Stomach (tissue), 9 donors: ENCODE measurements around the gene MAP3K20. TPM values are rescaled to one million over a fixed set of nuclear protein-coding genes. Genes with fewer than 3 reads are reported as not detected.
"Not testable (repeated sequence)": the region's sequence is repeated elsewhere in the genome, so short reads cannot be mapped to it uniquely, and the experiment has no call there.

ENCODE experiments used
- DNase-seq, 2 donors: peaks; one replicate each; pipeline versions ENCODE4 v3.0.0 to v3.0.0-alpha.2; 2013 to 2019
- H3K27ac ChIP-seq, 5 donors: fragments of 200-600 bp in 4 of 5; sonication (generic) in 4 of 5; one replicate each; pipeline ENCODE4 v1.5.1; 2013 to 2019; ENCODE audit warnings: mild to moderate bottlenecking in 1 of 5, moderate library complexity in 1 of 5
- H3K27me3 ChIP-seq, 3 donors: fragments of 200-600 bp; sonication (generic); one replicate each; pipeline ENCODE4 v1.5.1; 2017 to 2019; ENCODE audit warnings: mixed run types in 1 of 3
- H3K36me3 ChIP-seq, 4 donors: fragments of 200-600 bp; sonication (generic); 1 replicate in 3 of 4; 2 replicates in 1 of 4; pipeline ENCODE4 v1.5.1; 2016 to 2019
- H3K4me1 ChIP-seq, 4 donors: fragments of 200-600 bp; sonication (generic); one replicate each; pipeline ENCODE4 v1.5.1; 2016 to 2019
- H3K4me3 ChIP-seq, 4 donors: fragments of 200-600 bp; sonication (generic) in 3 of 4; one replicate each; pipeline ENCODE4 v1.5.1; 2016 to 2019; ENCODE audit warnings: mild to moderate bottlenecking in 1 of 4
- H3K9me3 ChIP-seq, 4 donors: fragments of 200-600 bp; sonication (generic); one replicate each; pipeline ENCODE4 v1.5.1; 2016 to 2019
- EP300 ChIP-seq: sonication (generic); formaldehyde crosslinking; IDR thresholded peaks from one replicate; pipeline ENCODE4 v1.6.1; 2017; ENCODE audit warnings: antibody characterized with exemption
- POLR2A ChIP-seq, 4 donors: fragments of 450-650 bp; IDR thresholded peaks; one replicate each; pipeline ENCODE4 v1.6.1; 2016; ENCODE audit warnings: antibody characterized with exemption in 4 of 4, control low read depth in 2 of 4, mild to moderate bottlenecking in 1 of 4, moderate library complexity in 1 of 4
- POLR2AphosphoS5 ChIP-seq, 3 donors: sonication (generic); formaldehyde crosslinking; IDR thresholded peaks; one replicate each; pipeline ENCODE4 v1.6.1; 2016; ENCODE audit warnings: antibody characterized with exemption in 3 of 3
- WGBS, 5 donors: extraction: QIAGEN DNeasy Blood & Tissue Kit in 3 of 5; methylation state at CpG; one replicate each; pipeline versions ENCODE4 v1.1.5 to v1.1.7; 2013 to 2018; 5-methylcytosine and 5-hydroxymethylcytosine counted together
- intact Hi-C: fragments of 100-400 bp; cut with DNase I; formaldehyde crosslinking; loops from one replicate; pipeline ENCODE4 v1.15.1; 2023; ENCODE audit warnings: low total_unique reads
- polyA plus RNA-seq, 3 donors: library from polyadenylated mRNA; stranded (reverse); fragments of 200-250 nt; gene quantifications; one replicate each; pipeline ENCODE4 v1.2.3, GENCODE V29; 2013
- total RNA-seq, 5 donors: library from RNA; depleted of rRNA; stranded (reverse); fragments of >200 nt; gene quantifications; one replicate each; pipeline versions ENCODE4 v1.1.0 to v1.2.3, GENCODE V29; 2014 to 2016
- TF ChIP-seq, protein P1 (sequence below), 7 experiments: fragments of 450-650 bp in 4 of 7; fragments of 200-600 bp in 3 of 7; sonication (generic) in 3 of 7; IDR thresholded peaks; one replicate each; pipeline ENCODE4 v1.5.1; 2016 to 2019; ENCODE audit warnings: antibody characterized with exemption in 7 of 7, control low read depth in 2 of 7, mild to moderate bottlenecking in 1 of 7
- donor health status: healthy with polysubstance abuse.
- donor health status: Bipolar disorder and iron deficiency.
- donor health status: healthy.

Gene MAP3K20
- total and polyA plus RNA-seq, 8 donors = 9.3 to 180 (median 29.2) TPM

DNA sequence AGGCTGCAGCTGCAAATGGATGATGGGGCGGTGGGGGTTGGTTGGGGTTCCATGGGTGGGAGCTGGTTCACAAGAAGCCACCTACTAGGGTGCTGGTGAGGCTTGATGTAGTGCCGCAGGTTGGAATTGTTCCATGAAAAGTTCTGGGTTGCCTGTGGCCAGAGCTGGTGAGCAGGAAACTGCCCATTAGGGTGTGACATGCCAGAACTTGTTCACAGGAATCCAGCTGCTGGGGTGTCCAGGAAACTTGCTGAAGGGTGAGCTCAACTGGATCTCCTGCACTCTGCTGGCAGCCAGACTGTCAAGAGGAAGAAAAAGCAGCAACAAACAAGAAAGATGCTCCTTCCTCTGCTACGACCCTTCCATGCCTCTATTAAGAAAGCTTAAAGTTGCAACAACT is 48.8 kb downstream of the MAP3K20 start:
- H3K4me1 ChIP-seq = peaks cover 6 to 20% (median 9%) of the 10 kb centered on the region in 4 donors
- H3K36me3 ChIP-seq = no peaks in the 10 kb centered on the region
- H3K27ac ChIP-seq = no peak overlapping the region
- no peak for DNase-seq
- no peak for TF ChIP-seq POLR2AphosphoS5 (IDR thresholded peaks at IDR 0.05)
- no peak for TF ChIP-seq EP300
- no peak for TF ChIP-seq POLR2A (IDR thresholded peaks at IDR 0.05)
- TF ChIP-seq, protein P1, sequence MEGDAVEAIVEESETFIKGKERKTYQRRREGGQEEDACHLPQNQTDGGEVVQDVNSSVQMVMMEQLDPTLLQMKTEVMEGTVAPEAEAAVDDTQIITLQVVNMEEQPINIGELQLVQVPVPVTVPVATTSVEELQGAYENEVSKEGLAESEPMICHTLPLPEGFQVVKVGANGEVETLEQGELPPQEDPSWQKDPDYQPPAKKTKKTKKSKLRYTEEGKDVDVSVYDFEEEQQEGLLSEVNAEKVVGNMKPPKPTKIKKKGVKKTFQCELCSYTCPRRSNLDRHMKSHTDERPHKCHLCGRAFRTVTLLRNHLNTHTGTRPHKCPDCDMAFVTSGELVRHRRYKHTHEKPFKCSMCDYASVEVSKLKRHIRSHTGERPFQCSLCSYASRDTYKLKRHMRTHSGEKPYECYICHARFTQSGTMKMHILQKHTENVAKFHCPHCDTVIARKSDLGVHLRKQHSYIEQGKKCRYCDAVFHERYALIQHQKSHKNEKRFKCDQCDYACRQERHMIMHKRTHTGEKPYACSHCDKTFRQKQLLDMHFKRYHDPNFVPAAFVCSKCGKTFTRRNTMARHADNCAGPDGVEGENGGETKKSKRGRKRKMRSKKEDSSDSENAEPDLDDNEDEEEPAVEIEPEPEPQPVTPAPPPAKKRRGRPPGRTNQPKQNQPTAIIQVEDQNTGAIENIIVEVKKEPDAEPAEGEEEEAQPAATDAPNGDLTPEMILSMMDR (IDR thresholded peaks at IDR 0.05) = no peak
- 80 to 93% (median 92%) methylated on average over 3 of the region's 3 CpGs for WGBS, 5 donors
- no peaks in the 10 kb centered on the region for H3K9me3 ChIP-seq
- intact Hi-C loops = no loop called here
- H3K27me3 ChIP-seq = no peaks in the 10 kb centered on the region
- H3K4me3 ChIP-seq = no peak overlapping the region

DNA sequence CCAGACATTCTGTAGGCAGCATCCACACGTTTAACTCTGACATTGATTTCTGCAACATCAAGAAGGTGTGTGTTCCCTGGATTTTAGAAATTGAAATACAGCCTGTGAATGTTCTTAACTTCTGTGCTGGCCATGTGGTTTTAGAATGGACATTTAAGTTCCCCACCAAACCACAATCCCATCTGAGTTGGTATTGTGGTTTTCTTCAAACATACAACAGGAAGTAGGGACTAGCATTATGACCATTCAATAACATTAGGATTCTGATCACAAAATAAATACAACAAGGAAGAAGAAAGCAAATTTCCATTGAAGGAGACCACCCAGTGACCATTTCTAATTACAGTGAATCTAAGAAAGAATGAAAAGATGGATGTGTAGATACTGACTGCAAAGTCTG is 51.2 kb downstream of the MAP3K20 start:
- intact Hi-C loops = no loop called here
- 47 to 93% (median 74%) methylated on average over 1 of the region's 1 CpG for WGBS, 5 donors
- no peaks in the 10 kb centered on the region for H3K36me3 ChIP-seq
- H3K27me3 ChIP-seq = no peaks in the 10 kb centered on the region
- H3K27ac ChIP-seq = no peak overlapping the region
- no peak overlapping the region for H3K4me3 ChIP-seq
- DNase-seq = no peak
- no peaks in the 10 kb centered on the region for H3K9me3 ChIP-seq
- H3K4me1 ChIP-seq = peaks cover 0 to 26% (median 9%) of the 10 kb centered on the region in 4 donors
- TF ChIP-seq POLR2AphosphoS5 (IDR thresholded peaks at IDR 0.05) = no peak

DNA sequence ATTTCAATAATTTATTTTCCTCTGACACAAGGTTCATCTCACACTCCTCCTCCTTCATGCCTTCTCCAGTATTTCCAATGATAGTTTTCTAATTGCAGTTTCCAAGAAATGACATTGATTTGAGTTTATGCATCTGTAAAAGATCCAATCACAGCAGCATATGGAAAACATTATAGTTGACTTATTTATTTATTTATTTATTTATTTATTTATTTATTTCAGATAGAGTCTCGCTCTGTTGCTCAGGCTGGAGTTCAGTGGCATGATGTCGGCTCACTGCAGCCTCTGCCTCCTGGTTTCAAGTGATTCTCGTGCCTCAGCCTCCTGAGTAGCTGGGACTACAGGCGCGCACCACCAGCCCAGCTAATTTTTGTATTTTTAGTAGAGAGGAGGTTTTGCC is 52.5 kb downstream of the MAP3K20 start:
- H3K27ac ChIP-seq, intact Hi-C loops, H3K27me3 ChIP-seq, H3K9me3 ChIP-seq, H3K36me3 ChIP-seq, H3K4me3 ChIP-seq, DNase-seq: not testable (repeated sequence)
- H3K4me1 ChIP-seq = peaks cover 0 to 38% (median 13%) of the 10 kb centered on the region in 4 donors
- 89 to 100% (median 96%) methylated on average over 5 of the region's 5 CpGs for WGBS, 5 donors

DNA sequence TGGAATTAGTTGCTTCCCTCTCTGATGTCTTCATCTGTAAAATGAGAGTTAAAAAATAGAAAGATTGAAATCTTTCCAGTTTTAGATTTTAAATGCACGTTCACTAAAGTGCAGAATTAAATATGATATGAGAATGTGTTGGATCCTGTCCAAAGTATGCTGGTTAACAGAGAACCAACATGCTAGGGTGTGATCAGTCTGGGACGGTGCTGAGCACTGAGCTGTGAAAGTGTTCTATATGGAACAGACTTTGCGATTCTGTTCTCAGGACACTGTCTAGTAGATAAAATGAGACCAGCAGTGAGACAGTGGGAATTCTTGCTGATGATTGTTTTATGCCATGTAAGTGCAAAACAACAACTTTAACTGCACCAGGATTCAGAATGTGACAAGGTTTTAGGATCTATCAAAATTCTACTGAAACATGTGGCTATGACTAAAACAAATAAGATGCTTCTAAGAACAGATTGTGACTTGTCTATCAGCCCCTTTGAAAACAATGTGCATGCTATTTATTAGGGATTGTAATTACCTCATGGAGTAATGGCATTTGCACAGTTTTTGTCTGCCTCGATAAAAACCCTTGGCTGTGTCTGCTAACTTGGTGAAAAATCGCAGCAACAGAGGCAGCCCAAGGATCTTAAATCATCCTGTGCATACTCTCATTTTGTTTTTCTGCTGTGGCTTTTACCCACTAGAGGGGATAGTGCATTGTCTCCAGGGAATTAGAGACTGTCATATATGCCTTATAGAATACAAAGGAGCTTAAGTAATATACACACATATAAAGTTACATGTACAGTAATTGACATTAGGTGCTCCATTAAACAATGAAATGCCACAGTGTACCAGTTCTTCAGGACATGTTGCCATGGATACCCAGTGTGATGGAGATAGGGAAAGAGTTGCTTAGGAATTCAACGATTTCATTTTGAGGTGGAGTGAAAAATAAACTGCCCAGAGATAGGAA is 55.1 kb downstream of the MAP3K20 start:
- Histone ChIP-seq H3K4me1 (peaks cover 0 to 39% (median 14%) of the 10 kb centered on the region in 4 donors), H3K9me3 (no peaks in the 10 kb centered on the region), H3K36me3 (no peaks in the 10 kb centered on the region), H3K27me3 (no peaks in the 10 kb centered on the region), H3K27ac (no peak overlapping the region), H3K4me3 (no peak overlapping the region)
- intact Hi-C loops = no loop called here
- 44 to 65% (median 52%) methylated on average over 6 of the region's 6 CpGs for WGBS, 5 donors
- no peak for TF ChIP-seq EP300
- TF ChIP-seq POLR2AphosphoS5 (IDR thresholded peaks at IDR 0.05) = no peak
- TF ChIP-seq, protein P1 (IDR thresholded peaks at IDR 0.05) = no peak
- TF ChIP-seq POLR2A (IDR thresholded peaks at IDR 0.05) = no peak
- DNase-seq = no peak

DNA sequence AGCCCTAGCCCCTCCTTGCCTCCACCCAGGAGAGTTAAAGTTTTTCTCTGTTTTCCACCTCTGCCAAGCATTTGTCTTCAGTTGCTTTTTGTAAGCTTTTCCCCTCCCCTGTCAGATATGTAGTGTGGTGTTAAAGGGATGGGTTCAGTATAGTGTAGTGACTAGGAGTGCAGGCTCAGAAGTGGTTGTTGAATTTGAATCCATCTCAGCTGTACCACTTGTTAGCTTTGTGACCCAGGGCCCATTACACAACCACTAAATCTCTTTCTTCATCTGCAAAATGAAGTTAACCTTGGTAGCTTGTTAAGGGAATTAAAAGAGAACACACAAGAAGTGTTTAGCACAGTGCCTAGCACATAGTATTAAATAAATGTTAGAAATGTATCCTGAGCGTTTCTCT is 56.9 kb downstream of the MAP3K20 start:
- H3K27ac ChIP-seq = no peak overlapping the region
- intact Hi-C loops = no loop called here
- no peak for DNase-seq
- TF ChIP-seq, protein P1 (IDR thresholded peaks at IDR 0.05) = no peak
- TF ChIP-seq EP300 (no peak), POLR2A (IDR thresholded peaks at IDR 0.05) (no peak), POLR2AphosphoS5 (IDR thresholded peaks at IDR 0.05) (no peak)
- H3K36me3 ChIP-seq = no peaks in the 10 kb centered on the region
- 79 to 92% (median 89%) methylated on average over 1 of the region's 1 CpG for WGBS, 5 donors
- peaks cover 0 to 55% (median 20%) of the 10 kb centered on the region in 4 donors for H3K4me1 ChIP-seq
- H3K9me3 ChIP-seq = no peaks in the 10 kb centered on the region
- H3K27me3 ChIP-seq = no peaks in the 10 kb centered on the region
- no peak overlapping the region for H3K4me3 ChIP-seq
